Karpas-422 (cell line): Measurements from ENCODE around the gene ADAMTSL1. TPM values are rescaled to one million over a fixed set of nuclear protein-coding genes. Genes with fewer than 3 reads are reported as not detected.
"Not testable (repeated sequence)": the region's sequence is repeated elsewhere in the genome, so short reads cannot be mapped to it uniquely, and the experiment has no call there.

Experiments used
- DNase-seq: peaks from one replicate; pipeline ENCODE4 v3.0.0-alpha.2; 2015
- H2AFZ ChIP-seq: fragments of 200-600 bp; sonication (generic); 2 replicates; pipeline ENCODE4 v1.6.1; 2014; ENCODE audit warnings: antibody characterized with exemption, low read length, mixed read lengths
- H3K27ac ChIP-seq: fragments of 200-600 bp; sonication (generic); 2 replicates; pipeline ENCODE4 v1.5.1; 2014; ENCODE audit warnings: mild to moderate bottlenecking, low read length, moderate library complexity
- H3K27me3 ChIP-seq: fragments of 200-600 bp; sonication (generic); 2 replicates; pipeline ENCODE4 v1.6.1; 2014; ENCODE audit warnings: low read length, mixed read lengths
- H3K36me3 ChIP-seq: fragments of 200-600 bp; sonication (generic); 2 replicates; pipeline ENCODE4 v1.6.1; 2014; ENCODE audit warnings: low read length, mixed read lengths; ENCODE audit not compliant: insufficient read depth
- H3K4me1 ChIP-seq: fragments of 200-600 bp; sonication (generic); 2 replicates; pipeline ENCODE4 v1.6.1; 2014; ENCODE audit warnings: mild to moderate bottlenecking, low read length, mixed read lengths
- H3K4me2 ChIP-seq: fragments of 200-600 bp; sonication (generic); 2 replicates; pipeline ENCODE4 v1.6.1; 2014; ENCODE audit warnings: low read length, low read depth, mild to moderate bottlenecking; ENCODE audit not compliant: poor library complexity, severe bottlenecking
- H3K4me3 ChIP-seq: fragments of 200-600 bp; sonication (generic); 2 replicates; pipeline ENCODE4 v1.5.1; 2014; ENCODE audit warnings: mild to moderate bottlenecking, antibody characterized with exemption, low read length, mixed read lengths
- H3K79me2 ChIP-seq: fragments of 200-600 bp; sonication (generic); 2 replicates; pipeline ENCODE4 v1.6.1; 2014; ENCODE audit warnings: mild to moderate bottlenecking, low read length, mixed read lengths
- H3K9ac ChIP-seq: fragments of 200-600 bp; sonication (generic); 2 replicates; pipeline ENCODE4 v1.6.0; 2014; ENCODE audit warnings: low read length
- H3K9me2 ChIP-seq: fragments of 200-600 bp; sonication (generic), shearing (Covaris generic); replicated peaks from 2 replicates; pipeline ENCODE4 v1.6.0; 2014; ENCODE audit warnings: mild to moderate bottlenecking, low read length, moderate library complexity; ENCODE audit not compliant: insufficient read depth
- H3K9me3 ChIP-seq: fragments of 300-700, 200-600 bp; sonication (generic); 2 replicates; pipeline ENCODE4 v1.6.1; 2014; ENCODE audit warnings: low read length, mixed read lengths
- H4K20me1 ChIP-seq: fragments of 200-600 bp; sonication (generic); 2 replicates; pipeline ENCODE4 v1.6.1; 2014; ENCODE audit warnings: mild to moderate bottlenecking, antibody characterized with exemption, low read length, low read depth; ENCODE audit not compliant: insufficient read depth
- total RNA-seq: library from RNA; depleted of rRNA; stranded (reverse); fragments of >200 nt; shearing (Covaris generic); gene quantifications from 2 replicates; pipeline ENCODE4 v1.2.3, GENCODE V29; 2014; ENCODE audit warnings: low replicate concordance

Gene ADAMTSL1
- total RNA-seq, 1 experiment from 2014 or later: 8.2 TPM

- Histone ChIP-seq H3K9me2 (no peaks in the 10 kb centered on the region), H3K4me1 (no peaks in the 10 kb centered on the region), H3K9ac (no peak overlapping the region), H4K20me1 (no peaks in the 10 kb centered on the region), H3K4me3 (no peak overlapping the region), H3K36me3 (no peaks in the 10 kb centered on the region), H2AFZ (no peak overlapping the region; the same call in 1 of the 2 replicates), H3K79me2 (no peaks in the 10 kb centered on the region), H3K27ac (no peak overlapping the region), H3K4me2 (no peak overlapping the region), H3K9me3 (no peaks in the 10 kb centered on the region), H3K27me3 (no peaks in the 10 kb centered on the region; the same call in 1 of the 2 replicates)
- DNase-seq: no peak
Measured at GRCh38 chr9:18923167-18923566, 449.2 kb downstream of the ADAMTSL1 start.

GRCh38 chr9:18923671-18924430, 449.9 kb downstream of the ADAMTSL1 start:
- Histone ChIP-seq H3K9me2 (no peaks in the 10 kb centered on the region), H4K20me1 (no peaks in the 10 kb centered on the region), H2AFZ (no peak overlapping the region), H3K9me3 (no peaks in the 10 kb centered on the region), H3K79me2 (no peaks in the 10 kb centered on the region), H3K9ac (no peak overlapping the region), H3K27ac (no peak overlapping the region), H3K4me2 (no peak overlapping the region), H3K4me3 (no peak overlapping the region), H3K27me3 (no peaks in the 10 kb centered on the region; the same call in 1 of the 2 replicates), H3K4me1 (no peaks in the 10 kb centered on the region), H3K36me3 (no peaks in the 10 kb centered on the region)
- DNase-seq: no peak

- DNase-seq: no peak
- H3K4me3 ChIP-seq: no peak overlapping the region
- H3K27ac ChIP-seq: no peak overlapping the region
- no peaks in the 10 kb centered on the region for H3K36me3 ChIP-seq
- no peak overlapping the region for H3K9ac ChIP-seq
- H4K20me1 ChIP-seq: no peaks in the 10 kb centered on the region
- no peaks in the 10 kb centered on the region for H3K9me2 ChIP-seq
- no peak overlapping the region for H2AFZ ChIP-seq
- H3K4me2 ChIP-seq: no peak overlapping the region
- H3K27me3 ChIP-seq: no peaks in the 10 kb centered on the region; the same call in 1 of the 2 replicates
- no peaks in the 10 kb centered on the region for H3K79me2 ChIP-seq
- no peaks in the 10 kb centered on the region for H3K4me1 ChIP-seq
- no peaks in the 10 kb centered on the region for H3K9me3 ChIP-seq
Measured at GRCh38 chr9:18925880-18926279, 451.9 kb downstream of the ADAMTSL1 start.

GRCh38 chr9:18926513-18926912, 452.6 kb downstream of the ADAMTSL1 start:
- Histone ChIP-seq H3K27ac (no peak overlapping the region), H3K9me3 (no peaks in the 10 kb centered on the region), H4K20me1 (no peaks in the 10 kb centered on the region), H2AFZ (no peak overlapping the region), H3K4me2 (no peak overlapping the region), H3K9ac (no peak overlapping the region), H3K36me3 (no peaks in the 10 kb centered on the region), H3K4me1 (no peaks in the 10 kb centered on the region), H3K4me3 (no peak overlapping the region), H3K79me2 (no peaks in the 10 kb centered on the region), H3K9me2 (no peaks in the 10 kb centered on the region), H3K27me3 (no peaks in the 10 kb centered on the region; the same call in 1 of the 2 replicates)
- no peak for DNase-seq

DNA sequence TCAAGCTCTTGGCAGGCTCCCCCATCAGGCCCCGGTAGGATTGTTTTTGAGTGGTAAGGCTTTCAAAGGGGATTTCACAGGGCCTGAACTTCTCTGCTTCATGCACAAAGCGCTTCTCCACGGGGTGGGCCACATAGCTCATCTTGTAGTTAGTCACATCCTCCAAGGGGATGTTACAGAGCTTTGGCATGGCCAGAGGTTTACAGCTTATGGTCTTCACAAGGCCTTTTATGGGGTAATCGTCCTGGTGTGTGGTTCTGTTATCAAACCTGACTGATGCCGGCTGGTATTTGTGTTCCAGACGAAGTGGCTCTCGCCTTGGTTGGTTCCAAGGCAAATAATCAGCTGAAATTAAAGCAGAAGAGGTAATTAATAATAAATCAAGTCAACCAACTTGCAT, 454.8 kb downstream of the ADAMTSL1 start:
- no peak for DNase-seq
- H3K27ac ChIP-seq: no peak overlapping the region

DNA sequence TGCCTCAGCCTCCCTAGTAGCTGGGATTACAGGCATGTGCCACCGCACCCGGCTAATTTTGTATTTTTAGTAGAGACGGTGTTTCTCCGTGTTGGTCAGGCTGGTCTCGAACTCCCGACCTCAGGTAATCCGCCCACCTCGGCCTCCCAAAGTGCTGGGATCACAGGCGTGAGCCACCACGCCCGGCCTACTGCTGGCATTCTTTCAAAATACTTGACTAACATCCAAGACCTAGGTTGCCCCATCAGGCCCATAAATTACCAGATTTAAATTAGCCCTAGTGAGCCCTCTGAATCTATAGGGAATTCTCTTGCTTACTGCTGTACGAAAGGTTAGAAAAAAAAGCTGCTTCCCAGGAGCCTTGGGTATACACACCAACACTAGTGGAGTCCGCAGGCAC, 456.7 kb downstream of the ADAMTSL1 start:
- H3K79me2 ChIP-seq, H4K20me1 ChIP-seq, H3K4me1 ChIP-seq, DNase-seq, H2AFZ ChIP-seq, H3K9ac ChIP-seq, H3K27ac ChIP-seq, H3K36me3 ChIP-seq, H3K9me2 ChIP-seq, H3K4me3 ChIP-seq, H3K9me3 ChIP-seq, H3K27me3 ChIP-seq, H3K4me2 ChIP-seq: not testable (repeated sequence)

More for the DNA sequence above, 454.8 kb downstream of the ADAMTSL1 start:
- Histone ChIP-seq H3K9me3 (no peaks in the 10 kb centered on the region), H3K4me3 (no peak overlapping the region), H4K20me1 (no peaks in the 10 kb centered on the region), H3K4me1 (no peaks in the 10 kb centered on the region), H3K36me3 (no peaks in the 10 kb centered on the region), H3K9ac (no peak overlapping the region), H3K27me3 (no peaks in the 10 kb centered on the region; the same call in 1 of the 2 replicates), H2AFZ (no peak overlapping the region), H3K9me2 (no peaks in the 10 kb centered on the region), H3K79me2 (no peaks in the 10 kb centered on the region), H3K4me2 (no peak overlapping the region)

GRCh38 chr9:18935541-18935940, 461.6 kb downstream of the ADAMTSL1 start:
- H3K9me3 ChIP-seq: no peaks in the 10 kb centered on the region
- no peak overlapping the region for H3K27ac ChIP-seq
- H2AFZ ChIP-seq: no peak overlapping the region
- H4K20me1 ChIP-seq: no peaks in the 10 kb centered on the region
- no peaks in the 10 kb centered on the region for H3K36me3 ChIP-seq
- no peak overlapping the region for H3K9ac ChIP-seq
- no peaks in the 10 kb centered on the region for H3K4me1 ChIP-seq
- H3K4me2 ChIP-seq: no peak overlapping the region
- H3K79me2 ChIP-seq: no peaks in the 10 kb centered on the region
- DNase-seq: no peak
- no peak overlapping the region for H3K4me3 ChIP-seq
- no peaks in the 10 kb centered on the region for H3K9me2 ChIP-seq
- no peaks in the 10 kb centered on the region for H3K27me3 ChIP-seq

DNA sequence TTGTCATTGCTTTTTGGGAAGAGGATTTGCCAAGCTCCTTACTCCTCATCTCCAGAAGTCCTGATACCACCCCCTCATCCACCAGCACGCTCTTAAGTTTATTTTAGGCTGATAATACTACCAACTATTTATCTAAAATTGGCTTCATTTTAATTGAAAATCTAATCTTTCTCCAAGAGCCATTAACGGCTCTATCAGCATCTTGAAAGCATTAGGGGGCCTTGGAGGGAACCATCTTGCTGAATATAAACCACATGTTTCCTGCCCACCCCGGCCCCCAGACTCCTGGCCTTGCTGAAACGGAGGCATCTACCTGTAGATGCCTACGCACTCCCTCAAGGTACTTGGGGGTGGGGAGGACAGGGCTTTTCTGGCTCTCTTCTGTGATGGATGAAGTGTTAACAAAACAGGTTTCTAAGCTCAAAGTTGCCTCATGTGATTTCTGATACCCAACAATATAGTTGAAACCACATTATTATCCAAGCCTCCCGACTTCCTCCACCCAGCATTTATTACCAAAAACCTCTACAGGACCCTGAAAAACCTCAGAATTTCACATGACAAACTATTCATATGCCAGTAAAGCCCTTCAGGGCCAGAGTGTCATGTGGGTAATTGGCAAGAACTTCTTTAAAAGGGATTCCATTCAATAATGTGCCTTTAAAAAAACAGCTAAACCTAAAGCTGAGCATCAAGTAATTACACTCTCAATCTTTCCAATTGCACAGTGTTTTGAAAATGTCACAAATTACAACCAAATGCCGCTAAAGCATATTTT, 462.3 kb downstream of the ADAMTSL1 start:
- Histone ChIP-seq H3K27me3 (no peaks in the 10 kb centered on the region), H3K4me2 (no peak overlapping the region), H3K9me3 (no peaks in the 10 kb centered on the region), H3K4me3 (no peak overlapping the region), H3K36me3 (no peaks in the 10 kb centered on the region), H3K79me2 (no peaks in the 10 kb centered on the region), H3K4me1 (no peaks in the 10 kb centered on the region), H2AFZ (no peak overlapping the region), H3K9ac (no peak overlapping the region), H3K27ac (no peak overlapping the region), H3K9me2 (no peaks in the 10 kb centered on the region), H4K20me1 (no peaks in the 10 kb centered on the region)
- DNase-seq: no peak
